Activated CD4-positive, alpha-beta T cell treated with anti-CD3 and anti-CD28 coated beads, Interleukin-2, amount 10 ng/mL, durations not matched to agents 7 days and 5 days (primary cell): ENCODE results near the gene DUSP9. TPM values are rescaled to one million over a fixed set of nuclear protein-coding genes. Genes with fewer than 3 reads are reported as not detected.

Experiments used
- CTCF ChIA-PET: fragments of 350-600 bp; sonication (Branson Sonifier 250); formaldehyde crosslinking; loops from one replicate; lab custom pipeline; 2021; ENCODE audit warnings: antibody characterized with exemption; lab: Charles Lee
- POLR2A ChIA-PET: fragments of 350-600 bp; sonication (Branson Sonifier 250); formaldehyde crosslinking; loops from one replicate; lab custom pipeline; 2021; ENCODE audit warnings: antibody characterized with exemption; lab: Charles Lee
- DNase-seq: peaks from one replicate; pipeline ENCODE4 v3.0.0-alpha.2; 2020
- H3K27ac Mint-ChIP-seq: one replicate; pipeline ENCODE4 v1.8.0; 2021; ENCODE audit warnings: mild to moderate bottlenecking, moderate library complexity, mixed read lengths
- H3K27me3 Mint-ChIP-seq: one replicate; pipeline ENCODE4 v1.8.0; 2021; ENCODE audit warnings: mixed read lengths
- H3K36me3 Mint-ChIP-seq: one replicate; pipeline ENCODE4 v1.8.0; 2021; ENCODE audit warnings: low read depth, mixed read lengths
- H3K4me1 Mint-ChIP-seq: one replicate; pipeline ENCODE4 v1.8.0; 2021; ENCODE audit warnings: mixed read lengths
- H3K4me3 Mint-ChIP-seq: one replicate; pipeline ENCODE4 v1.8.0; 2021; ENCODE audit warnings: mild to moderate bottlenecking, moderate library complexity, mixed read lengths
- H3K9me3 Mint-ChIP-seq: one replicate; pipeline ENCODE4 v1.8.0; 2021; ENCODE audit warnings: mixed read lengths
- total RNA-seq, 2 experiments: library from RNA; stranded (reverse); gene quantifications; one replicate each; pipeline ENCODE4 v1.2.3, GENCODE V29; 2021

The DUSP9 gene
- total RNA-seq, 2 experiments from 2014 or later = not detected

- H3K4me3 Mint-ChIP-seq = no peak overlapping the region
- no peak overlapping the region for H3K27ac Mint-ChIP-seq
- CTCF ChIA-PET = interaction anchor here (0.6 to 1.9 kb wide), 9 partner anchors 8 to 651 kb away, joined by 3 to 9 read pairs (median 4); partner anchors contain the start of genes BCAP31 and DUSP9
Measured at GRCh38 chrX:153608806-153609205, 38.2 kb upstream of the DUSP9 start.

DNA sequence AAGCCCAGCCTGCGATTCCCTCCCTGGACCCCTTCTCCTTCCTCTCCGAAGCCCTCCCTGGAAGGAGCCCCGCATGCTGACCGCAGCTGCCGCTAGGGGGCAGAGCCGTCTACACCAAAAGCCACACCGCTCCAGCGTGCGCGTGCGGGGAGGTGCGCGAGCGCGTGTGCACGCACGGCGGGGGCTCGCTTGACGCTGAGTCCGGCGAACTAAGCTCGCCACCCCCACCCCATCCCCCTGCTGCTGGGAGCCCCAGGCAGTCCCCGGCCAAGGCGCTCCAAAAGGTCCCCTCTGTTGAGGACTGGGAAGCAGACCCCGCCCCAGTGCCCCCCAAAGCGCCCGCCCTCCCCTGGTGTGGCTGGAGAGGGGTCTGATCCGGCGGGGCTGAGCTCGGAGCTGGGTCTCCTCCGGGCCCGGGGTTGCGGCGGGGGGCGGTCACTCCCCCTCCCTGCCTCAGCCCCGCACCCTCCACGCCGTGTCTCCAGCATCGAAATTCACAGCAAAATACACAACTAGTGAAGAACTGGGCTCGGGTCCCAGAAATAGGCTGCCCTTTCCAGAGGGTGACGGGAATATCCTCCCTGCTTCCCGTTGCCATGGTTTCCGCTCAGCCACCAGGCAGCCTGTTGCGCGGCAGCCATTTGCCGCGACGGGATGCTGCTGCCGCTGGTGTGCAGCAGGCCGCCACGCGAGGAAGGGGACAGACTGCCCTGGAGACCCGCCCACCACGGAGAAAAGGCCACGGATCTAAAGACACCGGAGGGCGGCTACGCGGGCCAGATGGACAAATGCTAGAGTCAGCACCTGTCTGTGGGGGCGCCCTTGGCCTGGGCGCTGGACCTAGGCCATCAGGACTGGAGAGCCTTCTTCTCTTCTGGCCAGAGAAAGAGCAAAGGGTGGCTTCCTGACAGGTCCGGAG lies 36.8 kb upstream of the DUSP9 start:
- H3K27me3 Mint-ChIP-seq = peaks cover 8% of the 10 kb centered on the region
- H3K27ac Mint-ChIP-seq = peak overlapping the region; percentile 62
- peak overlapping the region; percentile 69 for H3K4me3 Mint-ChIP-seq
- POLR2A ChIA-PET = no interaction called here
- peaks cover 10% of the 10 kb centered on the region for H3K4me1 Mint-ChIP-seq
- H3K9me3 Mint-ChIP-seq = no peaks in the 10 kb centered on the region
- no peaks in the 10 kb centered on the region for H3K36me3 Mint-ChIP-seq
- DNase-seq = peak; percentile 74
- CTCF ChIA-PET = interaction anchor here (1.0 to 1.9 kb wide), 9 partner anchors 10 to 652 kb away, joined by 3 to 9 read pairs (median 4); partner anchors contain the start of genes CCNQ and DUSP9

More at GRCh38 chrX:153608806-153609205, 38.2 kb upstream of the DUSP9 start:
- DNase-seq = no peak
- peaks cover 8% of the 10 kb centered on the region for H3K27me3 Mint-ChIP-seq
- POLR2A ChIA-PET = no interaction called here
- H3K9me3 Mint-ChIP-seq = no peaks in the 10 kb centered on the region
- H3K36me3 Mint-ChIP-seq = no peaks in the 10 kb centered on the region
- peaks cover 11% of the 10 kb centered on the region for H3K4me1 Mint-ChIP-seq

DNA sequence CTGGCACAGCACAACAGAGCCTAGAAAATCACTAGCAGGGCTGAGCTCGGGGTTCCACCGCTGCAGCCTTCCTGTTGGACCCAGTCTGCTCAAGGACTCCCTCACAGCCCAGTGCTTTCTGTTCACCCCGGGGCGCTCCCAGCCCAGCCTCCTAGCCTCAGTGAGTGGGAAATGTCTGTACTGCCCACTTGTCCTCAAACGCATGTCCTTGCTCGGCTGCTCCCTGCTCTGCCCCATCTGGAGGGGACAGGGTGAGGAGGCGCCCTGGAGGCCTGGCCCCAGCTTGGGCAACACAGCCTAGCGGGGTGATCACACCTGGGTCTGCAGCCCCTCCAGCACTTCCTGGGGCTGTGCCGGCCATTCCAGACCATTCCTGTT lies 36.2 kb upstream of the DUSP9 start:
- no peaks in the 10 kb centered on the region for H3K9me3 Mint-ChIP-seq
- ChIA-PET POLR2A (no interaction called here), CTCF (interaction anchor here (1.3 to 1.9 kb wide), 2 partner anchors 8 to 56 kb away, joined by 3 to 4 read pairs; no protein-coding TSS in a partner anchor)
- H3K27ac Mint-ChIP-seq = peak overlapping the region; percentile 62
- H3K4me3 Mint-ChIP-seq = no peak overlapping the region
- H3K4me1 Mint-ChIP-seq = peaks cover 11% of the 10 kb centered on the region
- no peaks in the 10 kb centered on the region for H3K36me3 Mint-ChIP-seq
- H3K27me3 Mint-ChIP-seq = peaks cover 8% of the 10 kb centered on the region
- no peak for DNase-seq

- H3K4me3 Mint-ChIP-seq = no peak overlapping the region
- ChIA-PET CTCF (interaction anchor here (1.3 to 1.9 kb wide), 2 partner anchors 9 to 56 kb away, joined by 3 to 4 read pairs; no protein-coding TSS in a partner anchor), POLR2A (no interaction called here)
- DNase-seq = no peak
- peaks cover 11% of the 10 kb centered on the region for H3K4me1 Mint-ChIP-seq
- H3K27me3 Mint-ChIP-seq = peaks cover 13% of the 10 kb centered on the region
- no peaks in the 10 kb centered on the region for H3K9me3 Mint-ChIP-seq
- H3K27ac Mint-ChIP-seq = no peak overlapping the region
- no peaks in the 10 kb centered on the region for H3K36me3 Mint-ChIP-seq
Measured at GRCh38 chrX:153611298-153612095, 35.5 kb upstream of the DUSP9 start.

DNA sequence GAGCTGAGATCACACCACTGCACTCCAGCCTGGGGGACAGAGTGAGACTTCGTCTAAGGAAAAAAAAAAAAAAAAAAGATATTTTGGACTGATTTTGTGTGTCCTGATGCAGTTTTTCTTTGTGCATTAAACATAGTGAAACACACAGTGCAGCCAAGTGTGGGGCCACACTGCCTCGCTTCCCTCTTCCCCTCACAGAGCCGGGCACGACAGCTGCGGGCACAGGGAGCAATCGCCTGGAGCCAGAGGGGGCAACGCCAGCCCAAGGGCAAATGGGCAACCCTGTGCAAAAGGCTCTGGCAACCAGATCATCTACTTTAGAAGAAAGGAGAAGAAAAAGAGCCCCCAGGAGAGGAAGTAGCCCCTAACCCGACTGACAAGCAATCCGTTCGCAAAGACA lies 34.6 kb upstream of the DUSP9 start:
- Mint-ChIP-seq H3K27me3 (peaks cover 12% of the 10 kb centered on the region), H3K4me3 (no peak overlapping the region), H3K27ac (no peak overlapping the region), H3K36me3 (no peaks in the 10 kb centered on the region), H3K9me3 (no peaks in the 10 kb centered on the region), H3K4me1 (peaks cover 11% of the 10 kb centered on the region)
- ChIA-PET POLR2A (no interaction called here), CTCF (interaction anchor here (0.6 to 1.3 kb wide), 2 partner anchors 10 to 334 kb away, joined by 3 read pairs; no protein-coding TSS in a partner anchor)
- DNase-seq = no peak

DNA sequence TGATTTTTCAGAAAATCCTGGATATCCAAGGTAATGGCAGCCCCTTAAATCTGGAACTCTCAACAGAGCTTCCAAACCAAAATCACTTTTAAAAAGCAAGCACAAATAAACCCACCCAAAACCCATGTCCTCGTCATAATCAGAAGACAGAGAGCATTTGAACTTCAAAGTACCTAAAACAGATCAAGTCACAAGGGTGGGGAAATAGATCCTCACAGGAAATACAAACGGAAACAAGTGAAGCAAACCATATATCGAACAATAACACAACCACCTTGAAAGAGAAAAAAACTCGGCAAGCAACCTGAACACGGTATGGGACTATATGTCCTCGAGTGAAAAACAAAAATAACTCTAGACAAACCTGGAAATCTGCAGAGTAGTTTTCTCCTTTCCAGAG lies 32.2 kb upstream of the DUSP9 start:
- H3K4me1 Mint-ChIP-seq = peaks cover 8% of the 10 kb centered on the region
- H3K4me3 Mint-ChIP-seq = no peak overlapping the region
- no peaks in the 10 kb centered on the region for H3K36me3 Mint-ChIP-seq
- H3K9me3 Mint-ChIP-seq = no peaks in the 10 kb centered on the region
- peaks cover 15% of the 10 kb centered on the region for H3K27me3 Mint-ChIP-seq
- H3K27ac Mint-ChIP-seq = peak overlapping the region; percentile 46
- POLR2A ChIA-PET = no interaction called here
- DNase-seq = no peak
- CTCF ChIA-PET = no interaction called here

GRCh38 chrX:153620576-153620975 lies 26.4 kb upstream of the DUSP9 start:
- DNase-seq = no peak
- H3K27ac Mint-ChIP-seq = no peak overlapping the region
- POLR2A ChIA-PET = no interaction called here
- H3K9me3 Mint-ChIP-seq = no peaks in the 10 kb centered on the region
- CTCF ChIA-PET = no interaction called here
- no peaks in the 10 kb centered on the region for H3K4me1 Mint-ChIP-seq
- H3K4me3 Mint-ChIP-seq = no peak overlapping the region
- no peaks in the 10 kb centered on the region for H3K36me3 Mint-ChIP-seq
- peaks cover 12% of the 10 kb centered on the region for H3K27me3 Mint-ChIP-seq

GRCh38 chrX:153621949-153622598 lies 24.9 kb upstream of the DUSP9 start:
- Mint-ChIP-seq H3K4me3 (no peak overlapping the region), H3K27ac (no peak overlapping the region), H3K36me3 (no peaks in the 10 kb centered on the region), H3K4me1 (no peaks in the 10 kb centered on the region), H3K27me3 (peaks cover 8% of the 10 kb centered on the region), H3K9me3 (no peaks in the 10 kb centered on the region)
- CTCF ChIA-PET = no interaction called here
- POLR2A ChIA-PET = no interaction called here
- no peak for DNase-seq

DNA sequence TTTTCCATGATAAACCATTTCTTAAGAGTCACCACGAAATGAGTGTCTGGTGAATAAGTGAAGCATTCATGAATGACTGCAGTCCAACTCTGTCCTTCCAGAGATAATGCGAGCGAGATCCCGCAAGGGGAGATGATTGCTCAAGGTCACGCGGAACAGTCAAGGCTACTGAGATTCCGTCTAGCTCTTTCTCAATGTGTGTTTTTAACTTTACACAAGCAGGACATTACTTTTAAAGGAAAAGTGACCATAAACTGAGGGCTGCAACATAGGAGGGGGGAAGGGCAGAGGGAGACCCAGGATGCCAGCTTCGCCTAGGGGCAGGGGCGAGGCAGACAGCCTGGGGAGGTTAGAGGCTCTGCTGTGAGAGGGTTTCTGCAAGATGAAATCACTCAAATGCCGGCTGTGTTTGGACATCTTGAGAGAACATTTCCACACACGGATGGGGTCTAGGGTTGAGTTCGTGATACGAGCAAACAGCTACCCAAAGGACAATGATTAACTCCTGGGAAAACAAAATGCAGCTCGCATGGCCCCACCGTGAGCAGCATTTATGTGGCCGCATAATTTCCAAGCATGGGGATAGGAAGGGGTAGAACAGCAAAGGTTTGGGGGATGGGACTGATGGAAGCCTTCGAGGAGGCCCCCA lies 24.2 kb upstream of the DUSP9 start:
- ChIA-PET POLR2A (no interaction called here), CTCF (interaction anchor here (0.6 kb wide), 1 partner anchor 326 kb away, joined by 3 read pairs; no protein-coding TSS in a partner anchor)
- peaks cover 3% of the 10 kb centered on the region for H3K27me3 Mint-ChIP-seq
- no peaks in the 10 kb centered on the region for H3K4me1 Mint-ChIP-seq
- DNase-seq = no peak
- no peak overlapping the region for H3K4me3 Mint-ChIP-seq
- H3K9me3 Mint-ChIP-seq = no peaks in the 10 kb centered on the region
- no peaks in the 10 kb centered on the region for H3K36me3 Mint-ChIP-seq
- H3K27ac Mint-ChIP-seq = no peak overlapping the region

- POLR2A ChIA-PET = no interaction called here
- DNase-seq = no peak
- no peaks in the 10 kb centered on the region for H3K27me3 Mint-ChIP-seq
- H3K4me1 Mint-ChIP-seq = no peaks in the 10 kb centered on the region
- H3K27ac Mint-ChIP-seq = no peak overlapping the region
- H3K36me3 Mint-ChIP-seq = no peaks in the 10 kb centered on the region
- CTCF ChIA-PET = interaction anchor here (0.6 to 1.0 kb wide), 2 partner anchors 284 to 327 kb away, joined by 3 read pairs; no protein-coding TSS in a partner anchor
- H3K4me3 Mint-ChIP-seq = no peak overlapping the region
- no peaks in the 10 kb centered on the region for H3K9me3 Mint-ChIP-seq
Measured at GRCh38 chrX:153623310-153624029, 23.5 kb upstream of the DUSP9 start.

DNA sequence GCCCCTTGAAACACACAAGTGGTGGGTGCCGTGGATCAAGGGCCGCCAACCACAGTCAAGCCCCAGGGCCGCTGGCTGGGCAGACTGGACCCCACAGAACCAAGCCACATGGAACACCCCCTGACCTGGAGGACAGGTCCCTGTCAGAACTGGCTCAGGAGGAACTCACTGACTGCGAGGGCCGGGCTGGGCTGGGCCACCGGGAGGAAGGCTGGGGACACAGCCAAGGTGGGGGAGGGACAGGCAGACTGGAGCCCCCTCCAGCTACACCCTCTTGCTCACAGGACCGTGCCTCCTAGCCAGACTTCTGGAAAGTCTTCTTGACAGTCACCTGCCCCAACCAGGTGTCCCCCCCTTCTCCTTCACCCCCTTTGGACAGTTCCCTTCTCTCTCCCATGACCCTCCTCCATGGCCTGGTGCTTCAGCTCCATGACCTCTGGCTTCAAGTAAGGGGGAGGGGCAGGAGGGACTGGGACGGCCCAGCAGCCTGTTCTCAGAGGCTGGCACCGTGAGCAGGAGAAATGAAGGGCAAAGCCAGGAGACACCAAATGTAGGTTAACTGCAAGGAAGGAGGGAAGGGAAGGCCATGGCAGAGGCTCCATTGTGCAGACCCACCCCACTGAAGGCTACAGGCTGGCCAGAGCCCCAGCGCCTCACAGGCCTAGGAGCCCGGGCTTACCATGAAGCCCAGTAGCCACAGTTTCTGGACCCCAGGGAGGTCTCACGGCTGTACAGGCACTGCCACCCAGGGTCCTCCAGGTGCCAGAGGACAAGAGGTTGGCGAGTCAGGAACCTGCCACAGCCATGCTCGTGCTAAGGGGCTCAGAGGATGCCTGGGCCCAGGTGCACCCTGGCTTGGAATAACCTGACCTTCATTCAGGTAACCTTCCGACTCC lies 22.6 kb upstream of the DUSP9 start:
- no peak for DNase-seq
- Mint-ChIP-seq H3K27ac (no peak overlapping the region), H3K36me3 (no peaks in the 10 kb centered on the region), H3K4me3 (no peak overlapping the region), H3K4me1 (no peaks in the 10 kb centered on the region), H3K27me3 (no peaks in the 10 kb centered on the region), H3K9me3 (no peaks in the 10 kb centered on the region)
- ChIA-PET CTCF (interaction anchor here (1.0 kb wide), 1 partner anchor 283 kb away, joined by 3 read pairs; no protein-coding TSS in a partner anchor), POLR2A (no interaction called here)
